ENCODE results near the gene ARHGAP33. TPM values are rescaled to one million over a fixed set of nuclear protein-coding genes. Genes with fewer than 3 reads are reported as not detected.

Gene ARHGAP33
- total RNA-seq, 1 donor from 2014 or later, result 13.1 TPM

DNA sequence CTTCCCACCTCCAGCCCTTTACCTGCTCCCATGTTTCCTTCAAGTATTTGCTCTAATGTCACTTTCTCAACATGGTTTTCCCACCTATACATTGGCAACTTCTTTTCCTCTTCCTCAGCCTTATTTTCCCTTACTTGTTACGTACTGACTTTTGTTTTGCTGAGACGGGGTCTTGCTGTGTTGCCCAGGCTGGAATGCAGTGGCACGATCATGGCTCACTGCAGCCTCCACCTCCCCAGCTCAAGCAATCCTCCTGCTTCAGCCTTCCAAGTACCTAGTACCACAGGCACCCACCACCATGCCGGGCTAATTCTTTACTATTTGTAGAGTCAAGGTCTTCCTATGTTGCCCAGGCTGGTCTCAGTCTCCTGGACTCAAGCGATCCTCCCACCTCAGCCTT, 32.3 kb downstream of the ARHGAP33 start:
- ATAC-seq (no peak), DNase-seq (no peak)
- no peaks in the 10 kb centered on the region for H3K9me3 ChIP-seq
- no peak overlapping the region for H3K4me3 ChIP-seq
- intact Hi-C loops (cut with DNase I), result no loop called here
- no peaks in the 10 kb centered on the region for H3K4me1 ChIP-seq
- TF ChIP-seq CTCF (IDR thresholded peaks at IDR 0.05), result no peak
- no peak overlapping the region for H3K27ac ChIP-seq
- H3K27me3 ChIP-seq (ENCODE audit: low read depth), result peaks cover 12% of the 10 kb centered on the region
- H3K36me3 ChIP-seq, result no peaks in the 10 kb centered on the region

GRCh38 chr19:35811317-35812219, 36.2 kb downstream of the ARHGAP33 start:
- no peak for TF ChIP-seq CTCF (IDR thresholded peaks at IDR 0.05)
- no peak overlapping the region for H3K4me3 ChIP-seq
- intact Hi-C loops (cut with DNase I), result no loop called here
- H3K27me3 ChIP-seq (ENCODE audit: low read depth), result peaks cover 15% of the 10 kb centered on the region
- no peak overlapping the region for H3K27ac ChIP-seq
- H3K9me3 ChIP-seq, result no peaks in the 10 kb centered on the region
- DNase-seq, result no peak
- H3K4me1 ChIP-seq, result no peaks in the 10 kb centered on the region
- no peaks in the 10 kb centered on the region for H3K36me3 ChIP-seq
- ATAC-seq, result peak in 1 of 2 donors; percentile 47

DNA sequence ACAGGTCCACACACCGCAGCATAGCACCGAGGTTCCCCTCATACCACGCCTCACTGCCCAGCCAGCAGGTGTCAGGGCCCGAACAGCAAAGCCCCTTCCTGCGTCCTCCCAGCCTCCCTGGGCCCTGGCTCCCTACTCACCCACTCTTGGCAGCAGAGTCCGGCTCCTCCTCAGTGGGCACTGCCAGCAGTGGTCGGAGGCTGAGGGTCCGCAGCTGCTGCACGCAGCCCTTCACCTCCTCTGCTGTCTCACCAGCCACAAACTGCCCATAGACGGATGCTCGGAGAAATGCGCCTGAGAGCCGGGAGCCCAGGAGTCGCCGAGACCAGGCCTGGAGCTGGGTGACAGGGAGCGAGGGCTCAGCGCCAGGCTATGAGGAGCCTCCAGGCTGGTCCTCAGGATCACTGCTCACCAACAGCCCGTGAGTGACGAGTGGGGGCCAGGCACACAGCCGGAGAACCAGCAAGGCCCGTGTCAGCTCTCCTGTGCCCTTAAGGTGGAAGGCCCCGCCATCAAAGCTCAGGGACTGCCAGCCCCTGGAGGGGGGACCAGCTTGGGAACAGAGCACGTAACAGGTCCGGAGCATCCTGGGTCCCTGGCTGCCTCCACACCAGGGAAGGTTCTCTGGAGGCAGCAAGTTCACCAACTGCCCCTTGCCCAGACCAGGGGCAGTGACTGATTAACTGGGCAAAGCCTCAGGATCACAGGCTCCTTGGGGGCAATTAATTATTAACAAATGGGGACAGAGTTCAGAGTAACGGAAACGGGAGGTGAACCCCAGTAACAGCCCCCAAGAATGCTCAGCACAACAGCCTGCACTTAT, 37.1 kb downstream of the ARHGAP33 start, which contains the start of gene PRODH2:
PRODH2 (minus strand) TSS at position 626 of the 823 bp plus-strand sequence; CDS start at position 586, 40 bp downstream.
- no peak within 1 kb of the TSS for H3K27ac ChIP-seq
- H3K9me3 ChIP-seq, result no peaks in the 10 kb centered on the region
- intact Hi-C loops (cut with DNase I), result no loop called here
- ATAC-seq, result no peak
- DNase-seq, result no peak
- peaks cover 15% of the 10 kb centered on the region for H3K27me3 ChIP-seq (ENCODE audit: low read depth)
- no peak within 1 kb of the TSS for H3K4me3 ChIP-seq
- H3K4me1 ChIP-seq, result no peaks in the 10 kb centered on the region
- no peak for TF ChIP-seq CTCF (IDR thresholded peaks at IDR 0.05)
- H3K36me3 ChIP-seq, result no peaks in the 10 kb centered on the region

GRCh38 chr19:35813043-35813890, 37.9 kb downstream of the ARHGAP33 start:
- no peaks in the 10 kb centered on the region for H3K4me1 ChIP-seq
- intact Hi-C loops (cut with DNase I), result no loop called here
- TF ChIP-seq CTCF (IDR thresholded peaks at IDR 0.05), result no peak
- no peak overlapping the region for H3K27ac ChIP-seq
- ATAC-seq, result no peak
- no peak overlapping the region for H3K4me3 ChIP-seq
- H3K9me3 ChIP-seq, result no peaks in the 10 kb centered on the region
- no peak for DNase-seq
- no peaks in the 10 kb centered on the region for H3K36me3 ChIP-seq
- peaks cover 15% of the 10 kb centered on the region for H3K27me3 ChIP-seq (ENCODE audit: low read depth)

GRCh38 chr19:35816262-35816661, 40.9 kb downstream of the ARHGAP33 start:
- Histone ChIP-seq H3K9me3 (no peaks in the 10 kb centered on the region), H3K36me3 (no peaks in the 10 kb centered on the region), H3K27me3 (ENCODE audit: low read depth) (peaks cover 23% of the 10 kb centered on the region), H3K4me1 (no peaks in the 10 kb centered on the region), H3K4me3 (no peak overlapping the region), H3K27ac (no peak overlapping the region)
- ATAC-seq, result no peak
- TF ChIP-seq CTCF (IDR thresholded peaks at IDR 0.05), result no peak
- intact Hi-C loops (cut with DNase I), result no loop called here
- DNase-seq, result no peak
